ENCODE results near the gene TMEM120B. TPM values are rescaled to one million over a fixed set of nuclear protein-coding genes. Genes with fewer than 3 reads are reported as not detected.
"Not testable (repeated sequence)": the region's sequence is repeated elsewhere in the genome, so short reads cannot be mapped to it uniquely, and the experiment has no call there.

The TMEM120B gene
- polyA plus RNA-seq (ENCODE audit: insufficient read length in 10 of 10), result 10 to 100 TPM; 10.6 to 22.9 (median 17.0) TPM
- long read RNA-seq, donor 1, full-length matches to known transcripts, result 2 of 2 reads
- long read RNA-seq, donor 1, partial matches to known transcripts, result 0 of 2 reads
- long read RNA-seq, donor 1, other reads (novel, unspliced or antisense), result 0 of 2 reads
- long read RNA-seq, donor 2, full-length matches to known transcripts, result 1 of 1 reads
- long read RNA-seq, donor 2, partial matches to known transcripts, result 0 of 1 reads
- long read RNA-seq, donor 2, other reads (novel, unspliced or antisense), result 0 of 1 reads
- long read RNA-seq, donor 3, result 0 reads
- long read RNA-seq, donor 4, partial matches to known transcripts, result 5 of 5 reads
- long read RNA-seq, donor 4, other reads (novel, unspliced or antisense), result 0 of 5 reads
- long read RNA-seq, donor 5, result 0 reads
- long read RNA-seq, donor 6, result 0 reads
- long read RNA-seq, donor 7, full-length matches to known transcripts, result 2 of 2 reads
- long read RNA-seq, donor 7, partial matches to known transcripts, result 0 of 2 reads
- long read RNA-seq, donor 7, other reads (novel, unspliced or antisense), result 0 of 2 reads
- long read RNA-seq, donor 8, result 0 reads
- long read RNA-seq, donor 9, result 0 reads

GRCh38 chr12:121712461-121713256, at the start of gene TMEM120B:
TMEM120B (plus strand) TSS chr12:121712752; CDS start chr12:121712896, 144 bp downstream.
- DNase-seq, result peak; percentile 80 to 87 (median 85)

DNA sequence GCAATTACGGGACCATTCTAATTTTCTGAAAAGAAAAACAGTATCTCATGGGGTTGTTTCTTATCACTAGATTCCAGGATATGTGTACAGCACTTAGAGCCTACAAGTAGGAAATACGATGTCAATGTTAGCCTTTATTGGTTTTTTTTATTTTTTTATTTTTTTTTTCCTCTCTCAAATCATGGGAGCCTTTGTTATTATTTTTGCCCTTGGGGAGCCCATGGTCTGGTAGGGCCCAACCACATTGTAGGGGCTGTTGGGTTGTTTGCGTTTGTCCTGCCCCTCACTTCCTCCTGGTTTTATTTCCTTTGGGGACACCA, 49.0 kb upstream of the TMEM120B start:
- no peak for DNase-seq

DNA sequence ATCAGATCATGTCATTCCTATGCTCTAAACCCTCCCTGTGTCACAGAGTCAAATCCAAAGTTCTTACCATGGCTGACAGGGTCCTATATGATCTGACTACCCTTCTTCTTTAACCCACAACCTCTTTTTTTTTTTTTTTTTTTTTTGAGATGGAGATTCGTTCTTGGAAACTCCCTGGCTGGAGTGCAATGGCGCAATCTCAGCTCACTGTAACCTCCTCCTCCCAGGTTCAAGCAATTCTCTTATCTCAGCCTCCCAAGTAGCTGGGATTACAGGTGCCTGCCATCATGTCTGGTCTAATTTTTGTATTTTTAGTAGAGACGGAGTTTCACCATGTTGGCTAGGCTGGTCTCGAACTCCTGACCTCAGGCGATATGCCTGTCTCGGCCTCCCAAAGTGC, 45.7 kb upstream of the TMEM120B start:
- not testable (repeated sequence) for DNase-seq

DNA sequence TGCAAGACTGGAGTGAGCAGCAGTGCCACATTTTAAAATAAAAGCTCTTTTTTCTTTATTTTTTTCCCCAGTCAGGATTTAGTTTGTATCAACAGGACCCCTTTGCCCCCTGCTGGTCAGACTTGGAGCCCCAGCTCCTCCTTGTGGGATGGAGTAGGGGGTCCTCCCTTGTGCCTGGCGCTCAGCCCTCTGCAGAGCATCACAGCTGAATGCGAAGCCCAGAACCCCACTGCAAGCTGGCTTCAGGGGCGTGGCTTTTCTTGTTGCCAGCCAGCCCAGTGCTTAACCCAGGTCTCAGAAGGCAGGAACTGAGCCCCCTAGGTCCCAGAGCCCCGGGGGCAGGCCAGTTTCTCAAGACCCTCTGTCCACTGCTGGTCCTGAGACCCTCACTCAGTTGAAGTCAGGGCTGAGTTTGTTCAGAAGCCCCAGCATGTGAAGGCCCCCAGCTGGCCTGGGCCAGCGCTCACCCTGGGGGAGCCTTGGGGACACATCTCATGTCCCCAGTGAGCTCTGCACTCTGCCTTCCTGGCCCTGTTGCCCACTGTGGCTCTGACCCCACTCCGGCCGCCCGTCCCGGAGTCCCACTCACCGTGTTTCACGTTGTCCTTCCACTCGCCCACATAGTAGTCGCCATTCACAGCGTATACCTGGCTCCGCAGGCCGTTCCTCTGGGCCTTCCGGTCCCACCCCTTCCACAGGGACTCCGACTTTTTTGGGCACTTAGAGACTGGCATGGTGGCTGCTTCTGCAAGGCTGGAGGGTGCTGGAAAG, 43.6 kb upstream of the TMEM120B start:
- peak in 2 of 3 donors; percentile 47 to 73 for DNase-seq

- no peak for DNase-seq
Observed at GRCh38 chr12:121669521-121669900, 43.0 kb upstream of the TMEM120B start, which contains the start of gene MORN3. MORN3 (minus strand) TSS chr12:121669654; CDS start chr12:121669483, 171 bp downstream.

- peak in 2 of 3 donors; percentile 45 to 72 for DNase-seq
Observed at GRCh38 chr12:121673013-121673511, 39.5 kb upstream of the TMEM120B start.

GRCh38 chr12:121676190-121676589, 36.4 kb upstream of the TMEM120B start:
- DNase-seq, result no peak

- no peak for DNase-seq
Observed at GRCh38 chr12:121678305-121678704, 34.2 kb upstream of the TMEM120B start.

GRCh38 chr12:121678716-121679300, 33.7 kb upstream of the TMEM120B start:
- no peak for DNase-seq

GRCh38 chr12:121679661-121680197, 32.8 kb upstream of the TMEM120B start:
- DNase-seq, result not testable (repeated sequence)

DNA sequence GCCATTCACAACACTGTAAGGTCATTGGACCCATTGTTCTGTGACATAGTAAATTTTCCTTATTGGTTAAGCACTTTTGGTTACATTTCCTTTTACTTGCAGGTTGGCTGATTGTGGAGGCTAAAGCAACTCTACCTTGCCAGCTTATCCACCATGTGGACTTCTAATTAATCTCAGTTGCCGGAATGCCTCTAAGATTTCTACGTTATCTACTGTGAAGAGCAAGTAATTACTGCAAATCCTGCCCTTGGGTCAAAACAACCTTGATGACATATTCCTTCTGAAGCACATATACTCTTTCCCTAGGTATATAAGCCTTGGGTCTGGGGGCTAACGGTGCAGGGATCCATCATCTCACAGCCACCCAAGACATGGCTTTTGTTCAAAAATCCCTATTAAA, 23.6 kb upstream of the TMEM120B start:
- no peak for DNase-seq

DNA sequence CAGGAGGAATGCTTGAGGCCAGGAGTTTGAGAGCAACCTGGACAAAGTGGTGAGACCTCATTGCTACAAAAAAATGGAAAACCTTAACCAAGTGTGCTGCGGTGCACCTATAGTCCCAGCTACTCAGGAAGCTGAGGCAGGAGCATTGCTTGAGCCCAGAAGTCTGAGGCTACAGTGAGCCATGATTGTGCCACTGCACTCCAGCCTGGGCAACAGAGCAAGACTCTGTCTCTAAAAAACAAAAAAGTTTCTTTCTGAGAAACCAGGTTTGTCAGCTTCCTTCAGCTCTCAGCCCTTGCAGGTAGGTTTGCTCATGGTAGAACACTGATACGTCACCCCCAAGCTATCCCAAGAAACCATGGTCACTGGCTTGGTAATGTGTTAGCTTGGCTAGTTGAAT, 23.1 kb upstream of the TMEM120B start:
- no peak for DNase-seq

DNA sequence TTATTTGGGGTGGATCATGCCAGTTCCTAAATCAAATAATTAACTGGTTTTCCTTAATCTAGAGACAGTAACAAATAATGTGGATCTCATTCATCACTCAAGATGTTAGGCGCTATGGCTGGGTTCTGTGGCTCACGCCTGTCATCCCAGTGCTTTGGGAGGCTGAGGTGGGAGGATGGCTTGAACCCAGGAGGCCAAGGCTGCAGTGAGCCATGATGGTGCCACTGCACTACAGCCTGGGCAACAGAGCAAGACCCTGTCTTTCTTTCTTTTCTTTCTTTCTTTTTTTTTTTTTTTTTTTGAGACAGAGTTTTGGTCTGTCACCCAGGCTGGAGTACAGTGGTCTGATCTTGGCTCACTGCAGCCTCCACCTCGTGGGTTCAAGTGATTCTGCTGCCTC, 19.8 kb upstream of the TMEM120B start:
- DNase-seq, result not testable (repeated sequence)

DNA sequence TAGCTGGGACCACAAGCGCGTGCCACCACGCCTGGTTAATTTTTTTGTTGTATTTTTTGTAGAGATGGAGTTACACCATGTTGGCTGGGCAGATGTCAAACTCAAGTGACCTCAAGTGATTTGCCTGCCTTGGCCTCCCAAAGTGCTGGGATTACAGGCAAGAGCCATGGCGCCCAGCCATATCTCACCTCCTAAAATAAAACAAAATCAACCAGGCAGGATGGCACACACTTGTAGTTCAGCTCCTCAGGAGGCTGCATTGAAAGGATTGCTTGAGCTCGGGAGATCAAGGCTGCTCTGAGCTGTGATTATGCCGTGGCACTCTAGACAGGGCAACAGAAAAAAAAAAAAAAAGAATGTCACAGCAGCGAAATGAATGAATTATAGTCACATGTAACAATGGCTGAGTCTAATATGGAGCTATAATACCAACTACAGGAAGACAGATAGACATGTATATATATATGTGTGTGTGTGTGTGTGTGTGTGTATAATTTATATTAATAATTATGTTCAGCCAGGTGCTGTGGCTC, 19.3 kb upstream of the TMEM120B start:
- DNase-seq, result no peak

DNA sequence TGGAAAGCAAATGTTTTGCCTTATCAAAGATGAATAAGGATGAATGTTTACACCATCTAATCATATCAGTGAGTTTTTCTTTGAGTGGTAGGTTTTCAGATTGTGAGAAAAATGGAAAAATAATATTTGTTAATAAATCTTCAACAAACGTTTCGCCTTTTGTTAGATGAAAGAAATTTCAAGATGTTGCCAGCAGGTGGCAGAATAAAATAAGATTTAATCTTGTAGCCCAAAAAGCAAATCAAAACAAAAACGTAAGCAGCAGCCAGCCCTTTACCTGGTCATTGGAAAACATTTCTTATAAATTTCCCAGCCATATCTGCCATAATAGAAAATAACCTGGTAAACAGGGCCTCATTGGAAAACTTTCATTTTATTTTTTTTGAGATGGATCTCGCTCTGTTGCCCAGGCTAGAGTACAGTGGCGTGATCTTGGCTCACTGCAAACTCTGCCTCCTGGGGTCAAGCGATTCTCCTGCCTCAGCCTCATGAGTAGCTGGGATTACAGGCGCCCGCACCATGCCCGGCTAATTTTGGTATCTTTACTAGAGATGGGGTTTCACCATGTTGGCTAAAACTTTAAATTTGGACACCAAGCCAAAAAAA, 15.4 kb upstream of the TMEM120B start:
- DNase-seq, result peak in 2 of 3 donors; percentile 54 to 68

DNA sequence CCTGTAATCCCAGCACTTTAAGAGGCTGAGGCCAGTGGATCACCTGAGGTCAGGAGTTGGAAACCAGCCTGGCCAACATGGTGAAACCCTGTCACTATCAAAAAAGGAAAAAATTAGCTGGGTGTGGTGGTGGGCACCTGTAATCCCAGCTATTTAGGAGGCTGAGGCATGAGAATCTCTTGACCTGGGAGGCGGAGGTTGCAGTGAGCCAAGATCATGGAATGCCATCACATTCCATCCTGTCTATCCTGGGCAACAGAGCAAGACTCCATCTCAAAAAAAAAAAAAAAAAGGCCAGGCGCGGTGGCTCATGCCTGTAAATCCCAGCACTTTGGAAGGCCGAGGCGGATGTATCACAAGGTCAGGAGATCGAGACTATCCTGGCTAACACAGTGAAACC, 14.7 kb upstream of the TMEM120B start:
- not testable (repeated sequence) for DNase-seq

DNA sequence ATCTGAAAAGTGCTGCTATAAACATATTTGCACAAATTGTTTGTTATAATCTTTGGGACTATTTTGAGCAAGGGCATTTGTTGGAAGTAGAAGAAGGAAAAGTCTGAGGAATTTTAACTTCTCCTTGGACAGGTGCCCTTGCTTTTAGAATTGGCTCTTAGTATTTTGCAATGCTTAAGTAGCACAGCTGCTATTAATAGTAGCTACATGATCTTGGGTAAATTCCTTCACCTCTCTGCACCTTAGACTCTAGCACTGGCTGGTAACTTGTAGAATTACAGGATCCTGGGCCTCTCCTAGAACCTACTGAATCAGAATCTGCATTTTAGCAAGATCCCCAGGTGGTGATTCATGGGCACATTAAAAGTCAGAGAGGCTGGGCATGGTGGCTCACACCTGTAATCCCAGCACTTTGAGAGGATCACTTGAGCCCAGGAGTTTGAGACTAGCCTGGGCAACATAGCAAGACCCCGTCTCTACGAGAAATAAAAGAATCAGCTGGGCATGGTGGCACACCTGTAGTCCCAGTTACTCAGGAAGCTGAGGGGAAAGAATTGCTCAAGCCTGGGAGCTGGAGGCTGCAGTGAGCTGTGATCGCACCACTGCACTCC, 10.8 kb upstream of the TMEM120B start:
- no peak for DNase-seq

DNA sequence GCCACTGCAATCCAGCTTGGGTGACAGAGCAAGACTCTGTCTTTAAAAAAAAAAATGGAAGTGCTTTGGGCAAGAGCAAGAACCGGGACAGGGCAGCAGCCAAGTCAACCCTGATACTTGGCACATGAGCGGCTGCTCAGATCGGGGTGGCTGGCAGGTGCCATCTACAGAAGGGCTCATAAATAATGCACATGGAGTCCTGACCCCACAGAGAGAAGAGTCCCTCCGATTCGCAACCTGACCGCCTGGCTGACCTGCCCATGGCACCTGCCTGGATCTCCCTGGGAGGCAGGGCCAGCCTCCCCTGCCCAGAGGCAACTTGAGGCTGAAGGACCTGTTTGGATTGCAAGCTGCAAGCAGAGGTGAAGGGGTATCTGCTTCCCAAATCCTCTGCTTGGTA, 9.6 kb upstream of the TMEM120B start:
- no peak for DNase-seq

- no peak for DNase-seq
Observed at GRCh38 chr12:121705514-121705913, 7.0 kb upstream of the TMEM120B start.

Measured in muscle of back (tissue), 13 donors.